HG03159 (cell line): ENCODE results near the gene IFT43.

Experiments used
- ATAC-seq: cut with Tn5 transposase; IDR thresholded peaks from one replicate; pipeline ENCODE4 v1.9.1; 2021; ENCODE audit warnings: mild to moderate bottlenecking, moderate library complexity; ENCODE audit not compliant: unreplicated experiment

Gene IFT43

DNA sequence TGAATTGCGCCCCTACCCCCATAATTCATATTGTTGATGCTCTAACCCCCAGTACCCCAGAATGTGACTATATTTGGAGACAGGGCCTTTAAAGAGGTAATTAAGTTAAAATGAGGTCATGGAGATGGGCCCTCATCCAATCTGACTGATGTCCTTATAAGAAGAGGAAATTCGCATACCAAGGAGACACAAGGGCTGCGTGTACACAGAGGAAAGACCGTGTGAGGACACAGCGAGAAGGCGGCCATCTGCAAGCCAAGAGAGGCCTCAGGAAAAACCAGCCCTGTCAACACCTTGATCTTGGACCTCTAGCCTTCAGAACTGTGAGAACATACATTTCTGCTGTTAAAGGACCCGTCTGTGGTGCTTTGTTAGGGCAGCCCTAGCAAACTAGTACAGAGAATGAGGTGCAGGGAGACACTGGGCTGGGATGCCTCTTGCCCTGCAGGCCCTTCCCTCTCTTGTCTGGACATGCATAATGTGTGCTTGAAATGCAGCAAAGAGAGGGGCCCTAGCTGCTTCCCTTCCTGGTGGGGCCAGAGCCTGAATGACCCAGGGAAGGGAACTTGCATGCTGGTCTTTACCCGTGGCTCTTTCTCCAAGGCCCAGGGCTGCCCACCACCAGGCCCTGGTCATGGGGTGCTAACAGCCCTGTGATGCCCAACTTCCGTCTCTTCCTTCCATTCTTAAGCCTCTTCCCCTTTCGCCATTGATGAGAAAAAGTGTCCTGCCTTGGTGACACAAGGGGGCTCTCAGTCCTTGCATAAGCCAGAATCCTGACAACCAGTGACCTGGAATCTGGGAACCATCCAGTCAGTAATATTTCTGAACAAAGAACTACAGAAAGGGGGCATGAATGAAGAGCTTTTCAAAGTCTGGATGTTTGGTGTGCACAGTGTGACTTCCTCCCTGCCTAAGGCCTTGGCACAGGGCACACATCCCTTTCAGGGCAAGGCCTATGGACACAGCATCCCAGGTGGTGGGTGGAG lies 116.1 kb downstream of the IFT43 start:
- no peak for ATAC-seq

DNA sequence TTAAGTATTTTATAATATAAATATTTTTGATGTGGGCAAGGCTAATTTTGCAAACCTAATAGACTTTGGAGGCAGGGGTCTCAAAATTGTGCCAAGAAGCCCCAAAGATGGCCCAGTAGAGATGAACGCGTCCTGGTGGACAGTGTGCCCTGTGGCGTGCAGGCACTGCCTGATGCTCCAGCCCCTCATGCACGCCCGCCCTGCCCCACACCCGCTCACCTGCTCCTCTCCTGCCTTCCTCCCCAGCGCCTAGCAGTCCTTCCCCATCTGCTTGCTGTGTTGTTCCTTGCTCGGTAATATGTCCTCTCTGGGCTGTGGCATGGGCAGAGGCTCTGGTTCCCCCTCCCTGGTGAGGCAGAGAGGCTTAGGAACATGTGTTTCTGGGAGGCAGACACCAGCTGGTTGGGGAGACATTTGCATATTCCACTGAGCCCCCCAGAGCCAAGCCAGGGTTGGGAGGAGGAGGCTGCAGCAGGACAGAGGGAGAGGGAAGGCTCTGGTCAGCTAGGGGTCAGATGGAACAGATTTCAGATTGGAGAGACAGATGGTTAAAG lies 119.3 kb downstream of the IFT43 start:
- no peak for ATAC-seq

DNA sequence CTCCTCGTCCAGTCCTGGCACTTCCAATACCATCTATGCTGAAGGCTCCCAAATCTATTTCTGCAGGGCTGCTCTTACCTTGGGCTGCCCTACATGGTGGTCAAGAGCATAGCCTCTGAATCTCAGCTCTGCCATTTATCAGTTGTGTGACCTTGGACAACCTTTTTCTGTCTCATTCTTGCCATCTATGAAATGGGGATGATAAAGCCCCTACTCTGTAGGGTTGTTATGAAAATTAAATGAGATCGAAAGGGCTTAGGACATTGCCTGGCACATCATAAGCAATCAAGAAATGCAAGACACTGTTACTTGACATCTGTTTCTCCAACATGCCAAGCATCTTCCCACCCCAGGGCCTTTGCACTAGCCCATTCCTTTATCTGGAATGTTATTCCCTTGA lies 120.6 kb downstream of the IFT43 start:
- ATAC-seq = no peak

DNA sequence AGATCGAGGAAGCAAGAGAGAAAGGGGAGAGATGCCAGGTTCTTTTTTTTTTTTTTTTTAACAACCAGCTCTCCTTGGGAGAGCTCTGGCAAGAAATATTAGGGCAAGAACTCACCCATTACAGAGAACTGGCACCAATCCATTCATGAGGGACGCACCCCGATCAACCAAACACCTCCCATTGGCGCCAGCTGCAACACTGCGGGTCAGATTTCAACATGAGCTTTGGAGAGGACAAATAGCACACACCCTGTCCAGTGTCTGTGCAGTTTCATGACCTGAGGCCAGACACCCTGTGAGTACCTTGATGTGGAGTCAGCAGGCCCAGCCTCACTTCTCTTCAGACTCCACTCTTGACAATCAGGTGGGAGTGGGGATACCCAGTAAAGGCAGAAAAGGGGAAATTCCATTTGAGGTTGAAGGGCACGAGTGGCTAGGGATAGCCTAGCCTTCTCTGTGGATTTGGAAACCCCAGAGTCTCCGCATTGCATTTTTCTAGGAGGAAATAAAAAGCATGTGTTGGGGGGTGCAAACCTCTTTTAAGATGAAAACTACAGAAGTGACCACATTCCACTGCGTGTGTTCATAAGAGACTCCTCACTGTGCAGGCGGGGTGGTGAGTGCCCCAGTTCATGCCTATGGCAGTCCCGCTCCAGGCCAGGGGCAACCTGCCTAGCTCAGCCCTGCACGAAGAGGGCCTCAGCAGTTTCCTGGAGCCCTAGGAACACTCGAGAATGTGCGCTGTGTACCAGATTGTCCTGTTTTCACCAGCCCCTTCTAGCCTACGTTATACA lies 123.7 kb downstream of the IFT43 start:
- no peak for ATAC-seq

DNA sequence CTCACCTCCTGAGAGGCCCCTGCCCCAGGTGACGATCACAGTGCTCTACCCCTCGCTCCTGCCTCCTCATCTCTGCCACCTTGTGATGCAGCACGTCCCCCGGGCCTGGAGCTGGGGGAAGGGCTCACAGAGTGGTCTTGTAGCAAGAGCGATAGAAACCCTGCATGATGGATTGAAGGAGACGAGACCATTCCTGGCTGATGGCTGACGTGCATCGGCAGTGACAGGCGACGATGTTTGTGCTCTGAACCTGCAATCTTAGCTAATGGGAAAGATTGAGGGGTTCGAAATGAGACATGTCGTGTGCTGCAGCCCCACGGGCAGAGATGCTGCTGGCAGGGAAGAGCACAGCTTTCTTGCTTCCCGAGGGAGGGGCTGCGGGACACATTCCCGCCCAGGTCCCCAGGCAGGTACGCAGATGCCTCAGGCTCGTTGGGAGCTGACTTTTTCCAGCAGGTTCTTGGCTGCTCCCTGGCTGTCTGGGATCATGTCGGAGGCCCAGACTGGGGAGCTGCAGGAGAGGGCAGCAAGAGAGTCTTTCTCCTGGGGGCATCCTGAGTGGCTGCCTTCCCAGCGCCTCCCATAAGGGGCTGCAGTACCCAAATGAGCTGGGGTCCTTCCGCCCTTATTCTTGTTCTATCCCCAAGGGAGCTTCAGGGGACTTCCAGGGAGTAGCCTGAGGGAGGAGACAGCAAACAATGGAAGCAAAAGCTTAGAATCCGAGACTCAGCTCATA lies 127.5 kb downstream of the IFT43 start:
- no peak for ATAC-seq

DNA sequence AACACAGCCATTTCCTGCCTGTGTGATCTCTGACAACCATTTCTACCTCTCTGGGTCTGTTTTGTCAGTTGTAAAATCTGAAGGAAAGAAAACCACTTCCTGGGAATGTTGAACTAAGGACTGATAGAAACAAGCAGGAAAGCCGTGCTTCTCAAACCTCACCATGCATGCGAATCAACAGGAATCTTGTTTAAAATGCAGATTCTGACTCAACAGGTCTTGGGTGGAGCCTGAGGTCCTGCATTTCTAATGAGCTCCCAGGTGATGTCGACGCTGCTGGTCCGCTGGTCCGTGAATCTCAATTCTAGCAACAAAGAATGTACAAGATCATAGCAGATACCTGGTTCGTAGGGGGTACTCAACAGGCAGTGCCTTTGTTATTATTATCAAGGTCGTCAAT lies 128.1 kb downstream of the IFT43 start:
- ATAC-seq = no peak

DNA sequence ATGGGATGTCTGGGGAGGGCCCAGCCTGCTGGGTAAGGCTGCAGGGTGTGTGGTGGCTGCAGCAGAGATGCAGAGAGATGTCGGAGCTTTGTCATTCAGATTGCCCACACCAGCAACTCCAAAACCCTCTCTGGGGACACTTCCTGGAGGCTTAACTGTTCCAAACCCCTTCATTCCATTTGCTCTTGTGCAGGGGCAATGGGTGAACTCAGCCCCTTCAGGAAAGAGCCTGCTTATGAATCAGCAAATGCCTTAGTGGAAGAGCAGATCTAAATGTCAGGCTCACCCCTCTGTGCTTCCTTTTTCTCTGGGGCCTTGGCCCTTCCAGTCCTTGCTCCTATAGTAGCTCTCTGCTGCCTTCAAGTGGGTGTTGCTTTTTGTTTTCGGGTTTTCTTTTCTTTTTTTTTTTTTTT lies 129.5 kb downstream of the IFT43 start:
- ATAC-seq = no peak

DNA sequence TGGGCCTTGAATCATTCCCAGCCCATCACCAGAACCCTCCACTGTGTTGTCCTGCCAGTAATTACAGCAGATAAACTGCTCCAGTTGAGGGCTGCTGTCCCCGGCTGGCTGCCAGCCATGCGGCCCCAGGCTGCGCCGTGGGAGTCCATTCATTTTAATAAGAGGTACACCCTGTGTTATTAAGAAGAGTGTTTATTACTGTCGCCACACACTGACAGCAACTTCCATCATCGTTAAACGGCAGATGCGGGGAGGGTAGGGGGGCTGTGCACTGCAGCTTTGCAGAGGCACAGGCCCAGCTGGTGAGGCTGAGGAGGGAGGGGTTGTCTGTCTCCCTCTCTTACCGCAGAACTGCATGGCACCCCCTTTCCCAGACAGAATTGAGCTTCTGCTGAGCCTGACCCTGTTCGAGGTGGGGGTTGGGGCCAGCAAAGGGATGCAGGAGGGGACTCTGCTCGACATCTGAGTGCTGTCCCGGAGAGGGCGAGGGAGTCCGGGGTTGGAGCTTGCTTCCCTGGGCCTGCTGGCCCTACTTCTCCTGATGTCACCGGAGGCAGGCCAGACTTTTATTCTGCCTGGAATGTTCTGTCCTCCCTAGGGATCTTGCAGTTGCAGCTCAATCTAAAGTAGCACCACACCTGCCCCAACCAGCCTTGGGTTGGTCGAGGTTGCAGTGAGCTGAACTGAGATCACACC lies 132.4 kb downstream of the IFT43 start:
- no peak for ATAC-seq

DNA sequence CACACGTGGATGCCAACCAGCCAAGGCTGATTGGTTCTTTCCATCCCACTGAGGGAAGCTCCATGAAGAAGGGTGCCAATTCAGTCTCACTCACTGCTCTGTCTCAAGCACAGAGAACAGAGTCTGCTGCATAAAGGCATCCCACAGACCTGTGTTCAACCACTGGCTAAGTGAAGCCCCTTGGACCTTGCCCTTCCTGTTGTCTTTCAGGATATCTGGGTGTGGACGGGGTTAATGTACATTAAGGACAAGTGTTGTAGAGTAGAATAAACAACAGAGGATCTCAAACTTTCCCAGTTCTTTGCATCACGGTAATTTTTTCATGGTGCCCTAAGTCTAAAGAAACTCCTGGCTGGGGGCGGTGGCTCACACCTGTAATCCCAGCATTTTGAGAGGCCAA lies 133.0 kb downstream of the IFT43 start:
- no peak for ATAC-seq

DNA sequence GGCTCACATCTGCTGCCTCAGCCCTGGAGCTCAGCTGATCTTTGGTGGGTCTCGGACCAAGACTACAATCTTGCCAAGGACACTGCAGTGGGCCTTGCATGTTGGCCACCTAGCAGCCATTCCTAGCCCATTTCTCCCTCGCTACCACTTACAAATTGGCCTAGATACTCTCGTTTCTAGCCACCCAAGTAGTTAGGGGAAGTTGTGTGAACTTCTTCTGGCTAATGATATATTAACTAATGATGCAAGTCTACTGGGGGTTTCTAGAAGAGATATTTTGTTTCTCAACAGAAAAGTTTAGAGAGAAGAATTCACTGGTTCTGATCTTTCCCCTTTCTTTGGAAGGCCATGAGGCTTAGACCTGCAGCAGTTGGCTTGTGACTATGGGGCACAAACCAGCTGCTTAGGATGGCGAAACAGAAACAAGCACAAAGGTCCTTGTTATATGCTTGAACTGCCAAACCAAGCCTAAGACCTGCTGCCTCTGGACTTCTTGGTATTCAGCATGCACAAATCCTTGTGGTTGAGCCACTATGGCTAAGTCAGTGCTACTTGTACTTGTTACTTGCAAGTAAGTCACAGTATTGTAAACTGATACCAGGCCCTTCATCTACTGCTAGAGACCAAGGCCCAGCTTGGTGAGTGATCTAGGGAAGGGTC lies 135.7 kb downstream of the IFT43 start:
- no peak for ATAC-seq

DNA sequence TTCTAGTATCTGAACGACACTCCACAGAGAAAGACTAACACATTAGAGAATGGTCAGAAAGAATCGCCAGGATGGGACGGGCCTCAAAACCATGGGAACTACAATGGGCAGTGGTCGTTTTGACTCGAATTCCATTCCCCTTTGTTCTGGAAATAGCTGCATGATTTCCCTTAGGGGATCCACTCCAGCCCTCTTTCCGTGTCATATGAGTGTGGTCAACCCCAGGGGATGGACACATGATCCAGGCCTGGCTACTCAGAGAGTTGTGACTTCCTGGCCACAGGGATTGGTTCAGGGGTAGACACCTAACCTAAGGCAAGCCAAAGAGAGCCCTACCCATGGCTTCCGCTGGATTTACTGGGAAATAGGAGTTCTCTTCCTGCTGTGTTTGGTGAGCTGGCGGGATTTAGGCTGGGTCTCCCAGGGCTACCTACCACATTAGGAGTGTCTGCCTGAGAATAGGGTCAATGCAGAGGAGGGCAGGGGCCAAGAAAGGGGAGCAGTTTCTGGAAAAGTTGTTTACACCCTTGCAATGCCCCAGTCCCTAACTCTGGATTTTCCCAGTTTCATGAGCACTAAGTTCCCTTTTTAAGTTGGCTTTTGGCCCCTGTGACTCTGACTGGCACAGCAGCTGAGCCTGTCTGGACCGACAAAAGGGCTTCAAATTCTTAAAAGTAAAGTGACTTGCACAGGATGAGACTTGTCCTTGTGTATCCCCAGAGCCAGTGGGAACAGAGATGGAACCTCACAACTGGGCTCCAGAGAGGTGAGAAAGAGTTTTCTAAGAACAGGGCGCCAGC lies 138.1 kb downstream of the IFT43 start:
- no peak for ATAC-seq

DNA sequence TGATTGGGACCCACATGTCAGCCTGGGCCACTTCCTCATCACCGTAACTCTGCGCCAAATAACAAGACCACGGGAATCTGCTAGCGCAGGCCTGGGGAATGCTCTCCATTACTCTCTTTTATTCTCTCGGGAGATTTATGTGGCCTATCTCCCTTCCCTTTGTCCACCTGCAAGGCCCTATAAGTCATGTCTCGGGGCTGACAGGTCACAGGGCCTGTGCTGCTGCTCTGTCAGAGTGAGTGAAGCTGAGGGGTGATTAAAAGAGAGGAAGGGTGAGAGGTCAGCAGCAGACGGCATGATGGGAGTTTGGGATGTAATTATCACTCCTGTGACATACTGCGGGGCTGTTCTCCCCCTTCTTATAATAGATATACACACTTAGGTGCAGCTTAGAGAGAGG lies 139.9 kb downstream of the IFT43 start:
- ATAC-seq = no peak

DNA sequence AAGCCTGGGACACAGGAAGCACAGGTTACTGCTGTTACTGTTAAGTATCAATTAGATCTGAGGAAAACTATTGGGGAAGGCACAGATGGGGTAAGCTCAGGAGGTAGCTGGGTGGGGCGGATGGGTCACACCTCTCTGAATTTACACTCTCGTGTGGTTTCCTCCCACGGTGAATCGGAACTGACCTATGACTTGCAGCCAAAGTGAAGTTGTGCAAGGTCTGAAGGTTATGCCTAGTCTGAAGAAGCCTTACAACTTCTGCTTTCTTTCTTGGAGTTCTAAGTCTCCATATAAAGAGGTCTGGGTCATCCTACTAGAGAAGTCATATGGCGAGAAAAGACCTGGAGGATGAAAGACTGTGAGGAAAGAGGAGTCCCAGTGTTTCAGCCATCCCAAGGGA lies 140.5 kb downstream of the IFT43 start:
- ATAC-seq = no peak

DNA sequence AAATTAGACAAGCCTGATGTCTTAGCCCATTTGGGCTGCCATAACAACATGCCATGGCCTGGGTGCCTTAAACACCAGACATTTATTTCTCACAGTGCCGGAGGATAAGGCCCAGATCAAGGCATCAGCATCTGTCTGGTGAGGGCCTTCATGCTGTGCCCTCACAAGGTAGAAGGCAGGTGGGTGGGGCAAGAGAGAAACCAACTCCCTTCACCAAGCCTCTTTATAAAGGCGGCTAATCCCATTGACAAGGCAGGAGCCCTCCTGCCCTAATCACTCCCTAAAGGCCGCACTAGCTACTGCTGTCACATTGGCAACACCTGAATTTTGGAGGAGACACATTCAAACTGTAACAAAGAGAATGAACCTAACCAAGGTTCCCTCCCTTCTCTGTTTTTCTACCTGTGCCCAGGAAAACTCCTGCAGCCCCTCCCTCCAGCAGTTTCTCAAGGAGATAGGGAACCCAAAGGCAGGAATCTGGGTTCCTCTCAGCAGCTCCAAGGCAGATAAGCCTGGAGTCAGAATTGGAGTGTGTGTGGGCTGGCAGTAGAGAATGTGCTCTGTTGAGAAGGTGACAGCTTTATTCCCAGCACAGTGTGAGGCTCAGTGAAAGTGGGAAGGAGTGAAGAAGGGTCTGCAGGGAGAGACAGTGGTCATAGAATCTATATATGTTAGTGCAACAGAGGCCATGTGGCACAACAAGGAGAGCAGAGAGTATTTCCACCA lies 144.5 kb downstream of the IFT43 start:
- no peak for ATAC-seq

DNA sequence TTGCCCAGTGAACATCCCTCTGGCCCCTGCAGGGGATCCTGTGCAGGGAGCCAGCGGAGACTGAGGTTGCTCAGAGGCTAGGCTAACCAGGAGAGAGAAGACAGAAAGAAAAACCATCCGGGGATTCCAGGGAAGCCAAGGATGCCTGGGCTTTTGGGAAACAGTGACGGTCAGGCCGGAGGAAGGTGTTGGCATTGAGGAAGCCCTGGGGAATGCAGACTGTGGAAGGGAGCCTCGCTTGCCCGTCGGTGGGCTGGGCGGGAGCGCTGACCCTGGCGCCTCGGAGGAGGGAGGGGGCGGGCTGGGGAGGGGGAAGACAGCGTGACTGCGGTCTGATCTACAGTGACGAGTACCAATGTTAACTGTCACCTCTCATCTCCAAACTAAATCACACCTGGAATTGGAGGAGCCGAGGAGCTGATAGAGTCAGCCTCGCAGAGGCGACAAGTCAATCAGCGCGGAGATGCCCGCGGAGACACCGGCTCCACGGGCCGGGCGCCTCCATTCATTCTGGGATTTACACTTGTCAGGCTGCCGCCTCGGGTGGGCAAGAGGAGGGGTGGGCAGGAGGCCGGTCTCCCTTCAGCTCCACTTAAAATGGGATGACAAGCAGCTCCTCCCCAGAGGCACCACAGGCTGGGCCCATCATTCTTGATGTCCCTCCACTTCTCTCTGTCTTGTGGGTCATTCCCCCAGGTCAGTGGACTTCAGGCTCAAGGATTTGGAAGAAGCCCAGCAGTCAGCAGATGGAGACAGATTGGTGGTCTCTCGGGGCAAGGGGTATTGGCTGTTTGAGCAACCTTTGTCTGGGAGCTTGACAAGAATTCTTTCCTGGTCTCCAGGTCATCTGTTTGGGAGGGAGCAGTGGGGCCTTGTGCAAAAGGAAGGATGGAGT lies 145.8 kb downstream of the IFT43 start:
- no peak for ATAC-seq

DNA sequence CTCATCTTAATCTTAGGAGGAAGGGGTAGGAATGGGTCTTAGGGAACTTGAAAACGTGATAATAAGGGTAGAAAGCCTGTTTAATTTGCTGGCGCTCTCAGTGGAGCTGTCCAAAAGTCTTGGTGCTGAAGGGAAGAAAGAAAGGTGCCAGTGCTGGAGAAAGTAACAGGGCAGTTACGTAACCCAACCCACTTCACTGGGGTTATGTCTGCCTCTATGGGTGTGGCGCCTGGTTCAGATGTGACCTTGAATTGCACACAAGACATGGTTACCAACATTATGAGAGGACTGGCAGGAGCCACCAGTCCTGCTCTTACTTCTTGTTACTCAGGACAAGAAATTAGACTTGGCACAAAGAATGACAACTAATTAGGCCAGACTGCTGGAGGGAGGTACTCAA lies 147.5 kb downstream of the IFT43 start:
- no peak for ATAC-seq
